Activated naive CD4-positive, alpha-beta T cell treated with anti-CD3 and anti-CD28 coated beads for 36 hours (primary cell): Measurements from ENCODE around the gene DIMT1. TPM values are rescaled to one million over a fixed set of nuclear protein-coding genes. Genes with fewer than 3 reads are reported as not detected.

ENCODE experiments used
- total RNA-seq, 2 experiments: library from RNA; stranded (reverse); gene quantifications; one replicate each; pipeline ENCODE4 v1.2.3, GENCODE V29; 2021

Gene DIMT1
- total RNA-seq, 2 experiments from 2014 or later, result 47.4 to 48.4 TPM

Other genes with a start within 250 kb of the DIMT1 start
- gene KIF2A, start 97.7 kb downstream of the DIMT1 start, total RNA-seq, result 100 to 1,000 TPM; 101 to 117 TPM
- 10 to 100 TPM; 54.8 to 57.2 TPM for gene IPO11, start 8.9 kb upstream of the DIMT1 start, total RNA-seq
- 1 to 10 TPM in 1 of 2 experiments, under 1 TPM in 1; 0.91 to 1.0 TPM for gene LRRC70, start 174.9 kb upstream of the DIMT1 start, total RNA-seq